Kidney (tissue), 14 donors: Measurements from ENCODE around the gene CACNA1A. TPM values are rescaled to one million over a fixed set of nuclear protein-coding genes. Genes with fewer than 3 reads are reported as not detected.

ENCODE experiments used
- DNase-seq, 5 donors: peaks; one replicate each; pipeline ENCODE4 v3.0.0-alpha.2; 2013 to 2020
- FAIRE-seq: peaks from 2 replicates; lab custom pipeline; 2012; peaks lifted over from hg19 to GRCh38; lab: Jason Lieb, UNC
- H3K27ac ChIP-seq, 2 donors: one replicate each; pipeline ENCODE4 v1.7.0; 2013; ENCODE audit warnings: low read depth in 2 of 2, low read length in 2 of 2, inconsistent platforms in 1 of 2
- H3K27me3 ChIP-seq: one replicate; pipeline ENCODE4 v1.7.1; 2013; ENCODE audit warnings: low read length, inconsistent platforms; ENCODE audit not compliant: control insufficient read depth, insufficient read depth
- H3K36me3 ChIP-seq, 3 donors: one replicate each; pipeline versions ENCODE4 v1.7.0 to v1.7.1; 2013; ENCODE audit warnings: low read length in 3 of 3, control low read depth in 1 of 3, inconsistent platforms in 1 of 3; ENCODE audit not compliant: insufficient read depth in 3 of 3, control insufficient read depth in 2 of 3
- H3K4me1 ChIP-seq, 3 donors: one replicate each; pipeline versions ENCODE4 v1.7.0 to v1.7.1; 2013; ENCODE audit warnings: low read length in 3 of 3, inconsistent platforms in 1 of 3, low read depth in 1 of 3; ENCODE audit not compliant: control insufficient read depth in 2 of 3, insufficient read depth in 2 of 3
- H3K4me3 ChIP-seq, 3 donors: one replicate each; pipeline versions ENCODE4 v1.7.0 to v1.8.1; 2013; ENCODE audit warnings: low read length in 3 of 3, control low read depth in 1 of 3, inconsistent platforms in 1 of 3
- H3K9ac ChIP-seq, 3 donors: one replicate each; pipeline versions ENCODE4 v1.7.0 to v1.7.1; 2013; ENCODE audit warnings: low read length in 3 of 3, control low read depth in 1 of 3, inconsistent platforms in 1 of 3
- H3K9me3 ChIP-seq, 3 donors: one replicate each; pipeline versions ENCODE4 v1.7.0 to v1.7.1; 2013; ENCODE audit warnings: low read length in 3 of 3, control low read depth in 1 of 3, inconsistent platforms in 1 of 3; ENCODE audit not compliant: control insufficient read depth in 2 of 3, insufficient read depth in 1 of 3
- CTCF ChIP-seq: IDR thresholded peaks from 3 replicates; pipeline ENCODE4 v1.5.1; 2012; ENCODE audit warnings: mild to moderate bottlenecking, moderate library complexity, borderline replicate concordance; ENCODE audit not compliant: insufficient read depth; ENCODE audit errors: extremely low read depth
- intact Hi-C: fragments of 100-400 bp; cut with DNase I; formaldehyde crosslinking; loops from one replicate; pipeline ENCODE4 v1.11.1; 2022
- polyA plus RNA-seq: library from polyadenylated mRNA; stranded (reverse); fragments of 350-450 nt; fragmentation: Illumina TruSeq; extraction: RNeasy Lipid Tissue Mini Kit (QIAGEN cat#74804); gene quantifications from one replicate; pipeline ENCODE4 v1.2.3, GENCODE V29; 2014; ENCODE audit warnings: low read depth, low replicate concordance; ENCODE audit not compliant: insufficient read depth
- total RNA-seq: library from RNA; stranded (reverse); fragmentation: NEBNext Ultra II Directional; extraction: Animal tissue kit (Norgen Biotek cat#: 25700); gene quantifications from one replicate; pipeline ENCODE4 v1.2.1, GENCODE V29; 2021
- donor health status: control.
- donor health status: control.
- donor health status: control.
- donor health status: control.
- donor health status: control.
- donor health status: DM: yes; HTN: yes; CAD: no.
- donor health status: Normal renal cell carcinoma (clear cell type).

The CACNA1A gene
- total and polyA plus RNA-seq, 2 donors from 2014 or later = 0.30 to 1.7 TPM

GRCh38 chr19:13275016-13275722, 231.1 kb downstream of the CACNA1A start:
- no peak for TF ChIP-seq CTCF
- FAIRE-seq (no peak), DNase-seq (no peak)
- intact Hi-C loops = no loop called here
- H3K4me3 ChIP-seq = no peak overlapping the region
- H3K27me3 ChIP-seq = no peaks in the 10 kb centered on the region
- H3K27ac ChIP-seq = no peak overlapping the region
- no peak overlapping the region for H3K9ac ChIP-seq
- no peaks in the 10 kb centered on the region for H3K36me3 ChIP-seq
- H3K4me1 ChIP-seq = no peaks in the 10 kb centered on the region
- no peaks in the 10 kb centered on the region for H3K9me3 ChIP-seq

GRCh38 chr19:13270514-13271105, 235.7 kb downstream of the CACNA1A start:
- no peaks in the 10 kb centered on the region for H3K9me3 ChIP-seq
- DNase-seq (peak in 1 of 5 donors; percentile 18), FAIRE-seq (no peak)
- no peak overlapping the region for H3K27ac ChIP-seq
- H3K4me1 ChIP-seq = no peaks in the 10 kb centered on the region
- no peak for TF ChIP-seq CTCF
- no peaks in the 10 kb centered on the region for H3K27me3 ChIP-seq
- H3K4me3 ChIP-seq = no peak overlapping the region
- intact Hi-C loops = no loop called here
- H3K36me3 ChIP-seq = no peaks in the 10 kb centered on the region
- no peak overlapping the region for H3K9ac ChIP-seq

GRCh38 chr19:13269348-13269747, 236.9 kb downstream of the CACNA1A start:
- H3K9me3 ChIP-seq = no peaks in the 10 kb centered on the region
- H3K4me3 ChIP-seq = no peak overlapping the region
- intact Hi-C loops = no loop called here
- H3K4me1 ChIP-seq = no peaks in the 10 kb centered on the region
- no peak overlapping the region for H3K27ac ChIP-seq
- TF ChIP-seq CTCF = no peak
- H3K36me3 ChIP-seq = no peaks in the 10 kb centered on the region
- FAIRE-seq = no peak
- H3K9ac ChIP-seq = no peak overlapping the region
- DNase-seq = peak in 1 of 5 donors; percentile 48
- H3K27me3 ChIP-seq = no peaks in the 10 kb centered on the region
